HG03575 (cell line): Measurements from ENCODE around the gene CDH7.
A peak's percentile ranks its signal among the peaks of the same experiment; 100 is the strongest.

Source experiments
- ATAC-seq: cut with Tn5 transposase; IDR thresholded peaks from one replicate; pipeline ENCODE4 v1.9.1; 2021; ENCODE audit not compliant: unreplicated experiment, insufficient number of reproducible peaks, low FRiP score; ENCODE audit errors: extremely low read depth

CDH7 gene

GRCh38 chr18:65869527-65869926 lies 118.7 kb downstream of the CDH7 start:
- no peak for ATAC-seq

DNA sequence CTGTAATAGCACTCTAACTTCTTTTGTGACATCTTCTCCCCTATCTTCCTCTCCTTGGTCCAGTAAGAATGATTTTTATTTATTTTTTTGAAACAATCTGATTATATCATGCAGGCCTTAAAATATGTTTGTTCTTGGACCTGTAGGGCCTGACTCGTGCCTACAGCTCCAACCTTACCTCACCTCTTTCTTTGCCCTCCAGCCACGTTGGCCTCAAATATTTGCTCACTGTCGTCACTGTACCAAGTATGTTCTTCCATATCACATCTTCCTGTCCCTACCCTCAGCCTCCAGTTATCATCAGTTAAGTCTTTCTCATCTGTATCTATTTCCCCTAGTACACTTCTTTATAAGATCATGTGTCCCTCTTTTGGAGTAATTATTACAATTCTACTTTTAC lies 125.5 kb downstream of the CDH7 start:
- no peak for ATAC-seq

- ATAC-seq = no peak
These were observed 146.5 kb downstream of the CDH7 start for GRCh38 chr18:65897292-65897691.

GRCh38 chr18:65901522-65901921 lies 150.7 kb downstream of the CDH7 start:
- no peak for ATAC-seq

GRCh38 chr18:65906621-65907034 lies 155.8 kb downstream of the CDH7 start:
- no peak for ATAC-seq

DNA sequence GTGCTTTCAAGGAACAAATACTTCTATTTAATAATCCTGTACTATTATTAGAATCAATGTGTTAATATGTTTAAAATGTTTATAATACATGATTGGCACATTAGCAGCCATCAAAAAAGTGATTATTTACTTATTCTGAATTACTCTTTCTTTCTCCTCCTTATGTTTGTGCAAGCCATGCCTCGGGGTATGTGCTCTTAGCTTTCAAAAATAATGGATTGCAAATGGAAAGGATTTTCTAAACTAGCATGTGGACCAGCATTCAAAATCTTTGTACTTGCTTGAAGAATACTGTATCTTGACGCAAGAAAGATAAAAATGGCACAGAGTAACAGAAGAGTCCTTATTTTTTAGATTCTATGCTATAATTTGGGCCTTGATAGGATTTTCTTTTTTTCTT lies 156.5 kb downstream of the CDH7 start:
- no peak for ATAC-seq

DNA sequence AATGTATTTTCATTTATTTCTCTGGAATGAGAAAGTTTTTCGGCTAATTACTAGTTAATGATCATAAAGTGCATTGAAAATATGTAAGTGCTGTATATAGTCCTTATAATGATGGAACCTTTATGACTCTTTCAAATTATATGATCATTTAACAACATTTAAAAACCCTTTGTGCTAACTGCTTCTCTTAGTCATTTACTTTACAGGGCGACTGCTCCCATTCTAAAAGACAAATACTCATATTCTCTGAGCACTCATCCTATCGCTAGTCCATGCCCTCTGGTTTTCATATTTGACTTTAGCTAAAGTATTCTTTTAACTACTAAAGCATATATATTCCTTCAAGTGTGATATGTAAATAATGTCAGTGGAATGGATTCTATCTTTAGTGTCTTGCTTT lies 168.2 kb downstream of the CDH7 start:
- no peak for ATAC-seq

- no peak for ATAC-seq
These were observed 168.9 kb downstream of the CDH7 start for GRCh38 chr18:65919663-65920062.

DNA sequence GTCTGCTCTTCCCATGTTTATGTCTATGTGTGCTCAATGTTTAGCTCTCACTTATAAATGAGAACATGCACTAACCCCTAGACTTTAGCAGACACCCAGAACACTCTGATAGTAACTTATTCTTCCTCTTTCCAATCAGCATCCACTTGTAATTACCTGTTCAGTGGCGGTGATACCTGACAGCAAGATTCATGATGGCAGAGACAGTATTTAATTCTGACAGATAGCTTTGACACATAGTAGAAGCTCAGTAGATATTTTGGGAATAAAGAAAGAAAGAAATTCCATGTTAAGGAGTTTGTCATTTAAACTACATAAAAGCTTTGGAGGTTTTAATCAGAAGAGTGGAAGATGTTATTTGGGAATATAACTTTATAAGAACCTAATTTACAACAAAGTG lies 171.3 kb downstream of the CDH7 start:
- ATAC-seq = no peak

GRCh38 chr18:65924904-65925303 lies 174.1 kb downstream of the CDH7 start:
- ATAC-seq = no peak

DNA sequence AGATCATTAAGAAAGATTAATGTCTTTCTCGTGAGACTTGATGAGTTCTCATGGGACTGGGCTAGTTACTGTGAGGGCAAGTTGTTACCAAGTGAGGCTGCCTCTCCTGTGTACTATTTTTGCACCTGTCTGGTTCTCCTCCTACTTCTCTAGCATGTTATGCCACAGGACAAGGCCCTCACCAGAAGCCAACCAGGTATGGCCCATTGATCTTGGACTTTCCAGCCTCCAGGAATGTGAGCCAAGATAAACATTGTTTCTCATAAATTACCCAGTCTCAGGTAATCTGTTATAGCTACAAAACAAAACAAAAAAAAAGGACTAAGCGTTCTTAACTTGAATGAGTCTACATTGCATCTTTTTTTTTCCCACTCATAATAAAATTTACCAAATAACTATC lies 184.1 kb downstream of the CDH7 start:
- no peak for ATAC-seq

DNA sequence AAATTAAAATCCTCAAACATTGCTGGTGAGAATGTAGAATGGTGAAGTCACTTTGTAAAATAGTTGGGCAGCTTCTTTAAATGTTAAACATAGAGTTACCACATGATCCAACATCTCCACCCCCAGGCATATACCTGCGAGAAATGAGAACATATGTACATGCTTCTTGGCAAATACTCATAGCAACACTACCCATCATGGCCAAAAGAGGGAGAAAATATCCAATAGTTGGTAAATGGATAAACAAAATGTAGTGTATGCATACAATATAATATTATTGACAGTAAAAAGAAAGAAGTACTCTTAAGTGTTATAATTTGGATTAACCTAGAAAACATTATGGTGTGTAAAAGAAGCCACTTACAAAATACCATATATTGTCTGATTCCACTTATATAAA lies 185.9 kb downstream of the CDH7 start:
- ATAC-seq = no peak

DNA sequence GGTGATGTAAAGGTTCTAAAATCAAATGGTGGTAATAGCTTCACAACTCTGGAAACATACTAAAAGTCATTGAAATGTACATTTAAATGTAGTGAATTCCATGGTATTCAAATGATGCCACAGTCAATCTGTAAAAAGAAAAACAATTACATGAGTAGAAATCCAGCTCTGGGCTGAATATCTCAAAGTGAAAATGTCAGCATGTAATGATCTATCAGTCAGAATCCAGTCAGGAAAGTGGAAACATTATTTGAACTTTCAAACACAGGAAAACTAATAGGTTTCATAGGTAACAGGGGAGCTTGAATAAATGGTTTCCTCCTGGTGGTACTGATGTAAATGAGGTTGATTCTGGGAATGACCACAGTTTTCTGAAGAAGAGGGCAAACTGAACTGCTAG lies 186.4 kb downstream of the CDH7 start:
- ATAC-seq = no peak

DNA sequence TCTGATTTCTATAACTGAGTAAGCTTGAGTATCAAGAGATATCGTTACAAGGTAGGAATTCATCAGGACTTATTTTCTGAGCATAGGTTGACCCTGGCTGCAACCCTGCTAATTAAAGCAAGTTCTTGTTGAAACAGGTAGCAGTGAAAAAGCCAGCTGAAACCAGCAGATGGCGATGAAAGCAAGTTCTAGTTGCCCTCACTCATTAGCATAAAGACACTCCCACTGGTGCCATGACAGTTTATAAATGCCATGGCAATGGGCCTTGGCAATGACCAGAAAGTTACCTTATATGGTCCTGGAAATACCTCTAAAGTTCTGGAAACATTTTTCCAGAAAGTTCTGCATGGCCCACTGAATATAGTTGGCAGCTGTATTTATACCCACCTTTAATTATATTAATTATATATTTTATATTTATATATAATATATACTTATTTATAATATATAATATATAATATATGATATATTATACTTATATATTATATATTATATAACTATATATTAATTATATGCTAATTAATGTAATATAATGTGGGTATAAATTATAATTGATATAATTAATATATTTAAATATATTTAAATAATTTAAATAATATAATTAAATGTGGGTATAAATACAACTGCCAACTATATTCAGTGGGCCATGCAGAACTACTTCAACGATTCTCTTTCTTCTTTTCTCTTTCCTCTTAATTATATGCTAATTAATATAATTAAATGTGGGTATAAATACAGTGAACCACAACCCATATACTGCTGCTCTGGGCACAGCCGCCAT lies 188.0 kb downstream of the CDH7 start:
- ATAC-seq = peak; percentile 59
